DMS53 treated with DMSO at 0.1 percent for 48 hours (cell line): Measurements from ENCODE around the gene ACTR5.

Experiments
- DNase-seq: peaks from one replicate; lab custom pipeline; 2025; ENCODE audit not compliant: unreplicated experiment; lab: John Stamatoyannopoulos, UW

Gene ACTR5

DNA sequence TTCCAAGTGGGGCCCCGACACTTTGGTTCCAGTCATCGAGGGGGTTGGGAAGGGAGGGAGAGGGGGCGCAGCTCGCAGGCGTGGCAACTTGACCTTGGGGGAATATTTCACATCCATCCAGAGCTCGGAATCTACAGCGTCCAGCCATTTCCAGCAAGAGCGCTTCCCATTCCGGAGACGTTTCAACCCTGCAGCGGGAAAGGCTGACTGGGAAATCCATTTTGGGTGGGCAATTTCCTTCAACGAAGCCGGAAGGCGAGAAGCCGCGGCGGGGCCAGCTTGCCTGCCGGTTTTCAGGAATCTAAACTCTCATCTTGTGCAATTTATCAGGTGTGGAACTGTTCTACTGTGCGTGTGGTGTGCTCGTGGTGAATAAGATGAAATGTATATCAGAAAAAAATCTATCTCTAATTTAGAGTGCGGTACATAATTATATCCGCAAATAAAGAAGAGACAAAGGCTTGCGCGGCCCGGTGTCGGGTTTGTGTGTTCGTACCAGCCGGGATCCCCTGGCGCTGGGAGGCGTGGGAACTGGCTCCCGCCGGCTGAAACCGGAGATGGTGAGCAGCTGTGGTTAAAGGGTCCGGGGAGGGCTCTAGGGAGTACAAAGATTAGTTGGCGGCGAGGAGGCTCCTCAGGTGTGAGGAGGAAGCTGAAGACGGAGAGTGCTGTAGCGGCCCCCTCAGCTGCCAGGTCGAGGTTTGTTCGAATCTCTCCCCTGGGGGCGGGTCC is 19.2 kb upstream of the ACTR5 start:
- DNase-seq: no peak

DNA sequence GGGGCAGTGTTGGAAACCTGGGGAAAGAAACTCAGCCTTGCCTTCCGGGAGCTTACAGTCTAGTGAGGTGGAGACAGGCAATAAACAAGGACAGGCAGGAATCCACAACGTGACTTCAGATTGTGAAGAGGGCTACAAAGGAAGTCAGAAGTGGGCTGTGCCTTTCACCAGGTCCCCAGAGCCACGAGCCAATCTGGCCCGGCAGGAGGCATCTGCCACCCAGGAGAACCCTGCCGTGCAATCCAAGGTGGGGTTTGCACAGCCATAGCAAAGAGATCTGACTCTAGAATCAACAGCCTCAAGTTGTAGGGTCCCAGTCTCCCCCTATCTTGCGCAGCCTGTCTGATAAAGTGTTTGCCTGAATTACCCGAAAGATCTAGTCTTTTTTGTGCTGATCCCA is 18.5 kb upstream of the ACTR5 start:
- no peak for DNase-seq

DNA sequence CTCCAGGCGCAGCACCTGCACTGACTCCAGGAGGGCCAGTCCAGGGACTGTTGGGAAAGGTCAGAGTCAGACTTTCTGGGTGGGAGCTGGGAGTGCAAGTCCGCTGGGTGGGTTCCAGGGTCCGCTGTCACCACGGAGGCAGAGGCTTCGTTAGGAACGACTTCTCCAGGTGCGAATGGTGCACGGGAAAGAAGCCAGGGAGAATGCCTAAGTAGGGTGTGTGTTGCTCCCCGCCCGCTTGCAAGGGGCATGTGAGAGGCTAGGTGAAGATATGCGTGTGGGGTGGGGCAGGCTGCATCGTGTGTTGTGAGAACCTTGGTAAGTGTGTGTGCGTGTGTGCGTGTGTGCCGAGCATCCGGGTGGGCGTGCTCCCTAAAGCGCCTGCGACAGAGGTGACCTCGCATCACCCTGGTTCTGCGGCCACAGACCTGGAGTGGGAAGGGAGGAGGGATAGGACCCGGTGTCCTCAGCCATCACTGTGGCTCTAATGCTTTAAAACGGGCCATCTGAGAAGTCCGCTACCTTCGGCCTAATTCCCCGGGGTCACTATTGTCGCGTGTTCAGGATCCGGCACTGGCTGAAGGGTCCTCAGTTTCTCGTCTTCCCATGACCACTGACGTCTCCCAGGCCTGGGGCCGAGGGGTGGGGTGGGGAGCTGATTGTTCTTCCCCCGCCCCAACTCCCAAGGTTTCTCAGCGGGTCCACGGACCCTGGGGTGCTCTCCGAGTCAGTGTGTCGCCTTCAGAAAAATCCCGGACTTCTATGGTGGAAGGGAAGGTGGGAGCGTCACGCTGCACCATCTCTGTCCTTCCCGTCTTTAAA is 17.9 kb upstream of the ACTR5 start:
- no peak for DNase-seq

DNA sequence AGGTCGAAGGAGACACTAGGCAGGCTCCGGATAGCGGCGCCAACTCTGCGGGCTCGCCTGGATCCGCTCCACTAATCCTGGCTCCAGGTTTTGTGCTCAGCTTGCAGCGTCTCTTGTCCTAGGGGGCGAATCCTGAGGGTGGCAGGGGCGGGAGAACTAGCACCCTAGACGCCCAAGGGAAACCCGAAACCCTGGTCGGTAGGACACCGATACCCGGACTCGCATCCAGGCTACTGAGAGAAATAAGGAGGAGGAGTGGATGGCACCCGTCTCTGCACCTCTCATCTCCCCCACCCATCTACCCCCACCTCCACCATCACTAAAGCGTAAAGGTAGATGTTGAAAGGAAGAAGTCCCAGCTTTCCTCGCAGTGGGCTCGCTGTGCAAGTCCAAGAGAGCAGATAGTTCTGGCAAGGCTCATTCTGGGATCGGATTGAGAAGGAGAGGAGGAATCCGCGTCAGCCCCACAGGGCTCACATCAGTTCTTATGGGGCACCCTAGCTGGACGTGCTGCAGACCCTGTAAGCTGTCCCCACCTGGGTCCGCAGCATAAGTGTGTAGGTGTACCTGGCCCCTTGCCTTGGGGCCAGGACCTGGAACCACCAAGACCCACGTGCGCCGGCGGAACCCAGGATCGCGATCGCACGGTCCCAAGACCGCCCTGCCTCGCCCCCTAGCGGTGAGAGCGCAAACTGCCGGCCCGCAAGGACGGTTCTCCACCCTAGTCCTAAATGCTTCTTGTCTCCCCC is 17.1 kb upstream of the ACTR5 start:
- no peak for DNase-seq

DNA sequence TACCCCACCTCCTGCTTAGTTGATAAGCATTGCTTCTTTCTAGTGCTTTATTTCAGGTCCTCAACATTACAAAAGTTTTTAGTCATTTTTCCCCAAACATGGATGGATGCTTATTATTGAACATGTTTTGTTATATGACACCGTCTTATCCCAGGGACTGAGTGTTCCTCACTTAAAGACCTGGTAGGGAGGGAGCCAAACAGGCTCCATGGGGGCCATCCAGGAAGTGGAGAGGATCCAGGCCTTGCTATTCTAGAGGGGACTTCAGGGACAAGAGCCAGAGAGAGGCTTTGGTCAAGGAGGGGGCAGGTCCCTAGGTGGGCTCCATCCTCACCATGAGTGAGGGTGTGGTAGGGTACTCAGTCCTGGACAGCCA is 16.5 kb upstream of the ACTR5 start:
- no peak for DNase-seq

DNA sequence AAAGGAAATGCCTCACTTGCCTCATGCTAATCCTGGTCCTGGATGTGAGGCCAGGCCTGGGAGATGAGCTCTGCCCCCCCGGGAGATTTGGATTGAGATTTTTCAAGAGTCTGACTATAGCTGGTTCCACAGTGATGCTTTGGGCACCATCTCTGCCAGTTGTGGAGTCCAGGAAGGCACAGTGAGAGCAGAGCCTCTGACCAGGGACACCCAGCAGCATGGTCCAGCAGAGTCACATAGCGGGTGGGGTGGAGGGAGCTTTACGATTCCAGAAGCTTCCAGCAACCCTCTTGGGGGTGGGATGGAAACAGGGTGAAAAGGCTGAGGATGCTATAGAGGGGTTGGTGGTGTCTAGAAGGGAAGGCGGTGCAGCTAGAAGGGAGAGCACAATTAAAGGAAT is 15.3 kb upstream of the ACTR5 start:
- DNase-seq: no peak

DNA sequence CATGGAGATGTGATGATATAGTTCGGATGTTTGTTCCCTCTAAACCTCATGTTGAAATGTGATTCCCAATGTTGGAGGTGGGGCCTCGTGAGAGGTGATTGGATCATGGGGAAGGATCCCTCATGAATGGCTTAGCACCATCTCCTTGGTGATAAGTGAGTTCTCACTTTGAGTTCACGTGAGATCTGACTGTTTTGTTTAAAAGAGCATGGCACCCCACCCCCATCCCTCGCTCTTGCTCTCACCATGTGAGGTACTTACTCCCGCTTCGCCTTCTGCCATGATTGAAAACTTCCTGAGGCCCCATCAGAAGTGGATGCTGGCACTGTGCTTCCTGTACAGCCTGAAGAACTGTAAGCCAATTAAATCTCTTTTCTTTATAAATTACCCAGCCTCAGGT is 13.1 kb upstream of the ACTR5 start:
- no peak for DNase-seq

DNA sequence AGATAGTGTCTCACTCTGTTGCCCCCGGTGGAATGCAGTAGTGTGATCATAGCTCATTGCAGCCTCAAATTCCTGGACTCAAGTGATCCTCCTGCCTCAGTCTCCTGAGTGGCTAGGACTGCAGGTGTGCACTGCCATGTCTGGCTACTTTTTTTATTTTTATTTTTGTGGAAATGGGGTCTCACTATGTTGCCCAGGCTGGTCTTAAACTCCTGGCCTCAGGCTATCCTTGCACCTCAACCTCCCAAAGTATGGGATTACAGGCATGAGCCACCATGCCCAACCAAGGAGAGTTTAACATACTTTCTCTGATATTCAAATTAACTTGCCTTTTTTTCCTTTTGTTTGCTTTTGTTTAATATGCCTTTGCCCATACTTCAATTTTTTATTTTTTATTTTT is 10.4 kb upstream of the ACTR5 start:
- DNase-seq: no peak

DNA sequence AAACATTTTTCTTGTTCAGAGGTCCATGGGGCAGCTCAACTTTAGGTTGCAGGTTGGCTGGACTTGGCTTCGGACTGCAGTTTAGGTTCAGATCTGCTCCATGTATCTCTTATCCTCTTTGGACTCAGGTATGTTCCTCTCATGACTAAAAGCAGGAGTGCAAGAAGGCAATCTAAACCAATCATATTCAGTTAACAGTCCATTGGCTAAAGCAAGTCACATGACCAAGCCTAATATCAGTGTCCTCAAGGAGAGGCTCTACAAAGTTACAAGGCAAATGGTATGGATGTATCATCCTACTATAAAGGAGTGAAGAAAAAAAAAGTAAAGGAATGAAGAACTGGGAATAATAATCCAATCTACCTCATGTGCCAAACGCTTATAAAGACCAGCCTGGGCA is 2.5 kb upstream of the ACTR5 start:
- DNase-seq: no peak

DNA sequence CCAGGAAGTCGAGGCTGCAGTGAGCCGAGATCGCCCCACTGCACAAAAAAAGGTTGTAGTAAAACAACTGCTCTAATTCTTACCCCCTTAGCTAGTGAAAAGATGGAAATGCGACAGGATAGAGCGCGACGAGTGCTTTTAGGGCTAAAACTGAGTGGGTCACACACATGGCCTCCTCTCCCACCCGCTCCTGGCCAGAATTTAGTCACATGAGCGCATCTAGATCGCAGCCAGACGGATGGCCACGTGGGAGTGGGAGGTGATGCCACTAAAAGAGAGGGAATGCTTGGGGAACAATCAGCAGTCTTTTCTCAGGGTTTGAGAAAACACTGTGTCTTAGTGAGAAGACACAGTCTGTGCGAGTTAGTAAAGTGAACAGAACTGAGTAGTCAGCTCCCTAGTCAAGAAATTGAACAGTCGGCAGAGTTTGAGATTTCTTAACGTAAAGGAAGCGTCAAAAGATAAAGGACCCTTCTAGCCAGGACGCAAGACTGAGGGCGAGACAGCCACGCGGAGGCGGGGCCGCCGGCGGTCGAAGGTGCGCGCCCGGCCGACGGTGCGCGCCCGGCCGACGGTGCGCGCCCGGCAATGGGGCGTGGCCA is 664 bp upstream of the ACTR5 start:
- peak; percentile 52 for DNase-seq

DNA sequence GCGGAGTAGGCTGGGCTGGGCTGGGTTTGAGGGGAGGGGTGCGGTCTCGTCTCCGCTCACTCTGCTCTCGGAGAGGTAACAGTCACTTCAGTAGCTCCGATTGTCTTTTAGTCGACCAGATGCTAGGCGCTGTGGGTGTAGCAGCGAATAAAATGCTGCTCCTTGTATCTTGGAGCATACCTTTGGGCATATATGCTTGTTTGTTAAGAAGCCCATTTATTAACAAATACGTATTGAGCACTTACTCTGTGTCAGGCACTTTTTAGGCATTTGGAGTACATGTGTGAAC is 545 bp downstream of the ACTR5 start:
- no peak for DNase-seq

DNA sequence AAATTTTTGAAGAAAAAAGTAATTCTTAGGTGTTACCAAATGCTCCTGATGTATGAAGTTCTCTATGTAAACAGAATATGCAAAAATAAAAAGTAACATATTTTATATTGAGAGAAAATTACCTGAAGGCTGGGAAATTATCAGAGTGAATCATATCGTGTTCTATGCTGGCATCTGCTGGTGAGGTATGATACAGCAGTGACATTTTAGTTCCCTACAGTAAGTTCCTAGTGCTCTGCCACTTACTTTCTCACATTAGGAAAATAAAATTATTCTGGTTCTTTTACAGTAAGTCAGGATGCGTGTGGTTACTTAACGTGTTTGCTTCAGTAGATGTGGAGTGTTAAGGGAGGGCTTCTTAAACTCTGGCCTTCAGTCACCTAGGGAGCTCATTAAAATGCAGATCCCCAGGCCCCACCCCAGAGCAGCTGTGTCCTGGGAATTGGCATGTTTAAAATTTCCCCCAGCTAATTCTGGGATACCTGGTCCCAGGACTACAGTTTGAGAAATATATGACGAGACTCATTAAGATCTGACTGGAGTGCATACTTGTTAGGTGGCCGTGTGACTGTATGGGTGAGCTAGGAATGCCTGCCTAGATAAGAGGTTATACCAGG is 3.2 kb downstream of the ACTR5 start:
- peak; percentile 31 for DNase-seq

DNA sequence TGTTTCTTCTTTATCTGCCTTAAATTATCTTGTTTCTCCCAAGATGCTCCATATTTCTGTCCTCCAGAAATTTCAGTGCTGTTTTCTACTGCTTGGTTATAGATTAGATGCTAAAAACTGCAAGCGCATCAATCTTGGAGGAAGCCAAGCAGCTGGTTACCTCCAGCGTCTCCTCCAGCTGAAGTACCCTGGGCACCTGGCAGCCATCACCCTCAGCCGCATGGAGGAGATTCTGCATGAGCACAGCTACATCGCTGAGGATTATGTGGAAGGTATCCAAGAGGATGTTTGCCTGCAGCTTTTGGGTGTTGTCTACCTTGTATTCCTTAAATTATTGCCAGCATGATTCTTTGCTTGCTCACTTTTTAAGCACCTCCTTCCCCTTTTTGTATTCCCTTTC is 3.8 kb downstream of the ACTR5 start:
- no peak for DNase-seq

DNA sequence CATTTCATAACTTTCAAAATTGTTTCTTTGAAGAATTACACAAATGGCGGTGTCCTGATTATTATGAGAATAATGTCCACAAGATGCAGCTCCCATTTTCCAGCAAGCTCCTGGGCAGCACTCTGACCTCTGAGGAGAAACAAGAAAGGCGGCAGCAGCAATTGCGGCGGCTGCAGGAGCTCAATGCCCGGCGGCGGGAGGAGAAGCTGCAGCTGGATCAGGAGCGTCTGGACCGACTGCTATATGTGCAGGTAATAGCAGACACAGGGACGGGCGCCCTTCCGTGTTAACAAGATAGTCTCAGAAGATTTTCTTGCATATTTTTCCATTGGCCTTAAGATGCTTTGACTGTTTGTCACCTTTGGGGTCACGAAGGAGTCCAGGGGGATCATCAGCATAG is 6.7 kb downstream of the ACTR5 start:
- DNase-seq: no peak

DNA sequence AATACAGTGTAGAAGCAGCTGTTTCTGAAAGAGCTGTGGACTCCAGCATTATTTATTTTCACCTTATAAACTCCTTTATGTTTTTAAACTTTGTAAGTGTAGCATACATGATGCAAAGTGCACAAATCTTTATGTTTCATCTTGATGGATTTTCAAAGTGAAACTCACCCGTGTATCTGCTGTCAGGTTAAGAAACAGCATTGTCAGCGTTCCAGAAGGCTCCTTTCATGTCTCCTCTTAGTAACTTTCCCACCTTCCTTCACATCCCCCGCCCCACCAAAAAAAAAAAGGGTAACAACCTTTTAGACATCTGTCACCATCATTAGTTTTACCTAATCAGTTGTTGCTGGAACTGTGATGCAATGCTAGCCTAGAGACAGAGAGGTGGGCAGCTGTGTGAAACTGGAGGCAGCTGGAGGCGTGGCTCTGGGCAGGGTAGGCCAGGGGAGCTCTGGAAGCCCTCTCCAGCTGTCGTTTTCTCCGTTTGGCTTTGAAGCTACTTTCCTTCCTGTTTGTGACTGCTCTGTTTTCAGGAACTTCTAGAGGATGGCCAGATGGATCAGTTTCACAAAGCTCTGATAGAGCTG is 7.2 kb downstream of the ACTR5 start:
- DNase-seq: no peak

DNA sequence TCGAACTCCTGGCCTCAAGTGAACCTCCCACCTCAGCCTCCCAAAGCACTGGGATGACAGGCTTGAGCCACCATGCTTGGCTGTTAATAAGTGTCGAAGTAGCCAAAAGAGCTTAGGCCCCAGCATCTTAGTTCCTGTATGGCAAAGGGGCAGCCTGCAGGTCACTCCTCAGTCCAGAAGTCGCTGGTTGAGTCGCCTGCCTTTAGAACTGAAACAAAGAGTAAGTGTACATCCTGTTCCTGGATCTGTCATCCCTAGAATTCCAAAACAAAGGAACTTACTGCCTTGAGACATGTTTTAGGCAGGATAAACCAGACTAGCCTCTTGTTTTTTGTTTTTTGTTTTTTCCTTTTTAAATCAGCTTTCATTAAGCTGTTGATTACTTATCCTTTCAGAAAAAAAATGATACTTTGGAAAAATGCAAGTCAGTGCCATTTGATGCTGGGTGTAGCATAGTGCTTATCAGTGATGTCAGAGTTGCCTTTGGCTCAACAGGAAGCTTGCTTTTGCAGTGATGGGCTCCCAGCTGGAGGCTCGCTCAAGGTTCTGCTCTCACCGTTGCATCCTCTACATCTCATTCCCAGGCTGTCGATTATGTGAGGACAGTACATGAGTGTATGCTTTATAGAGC is 9.0 kb downstream of the ACTR5 start:
- DNase-seq: no peak

DNA sequence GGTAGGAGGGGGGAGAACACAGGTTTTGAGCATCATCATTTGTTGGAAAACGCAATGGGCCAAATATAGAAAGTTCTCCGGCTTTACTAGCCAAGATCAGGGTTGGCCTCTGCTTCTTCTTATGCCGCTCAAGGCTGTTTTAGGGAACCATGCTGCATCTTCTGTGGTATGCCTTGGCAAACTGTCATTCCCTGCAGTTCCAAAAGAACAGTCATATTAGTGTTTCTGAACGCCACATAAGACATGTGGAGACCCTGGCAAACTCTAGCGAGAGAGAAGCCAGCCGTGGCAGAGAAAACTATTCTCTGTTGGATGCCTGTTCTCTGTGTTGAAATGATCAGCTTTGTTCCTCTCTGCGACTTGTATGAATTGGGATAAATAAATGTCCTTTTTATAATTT is 10.8 kb downstream of the ACTR5 start:
- no peak for DNase-seq

DNA sequence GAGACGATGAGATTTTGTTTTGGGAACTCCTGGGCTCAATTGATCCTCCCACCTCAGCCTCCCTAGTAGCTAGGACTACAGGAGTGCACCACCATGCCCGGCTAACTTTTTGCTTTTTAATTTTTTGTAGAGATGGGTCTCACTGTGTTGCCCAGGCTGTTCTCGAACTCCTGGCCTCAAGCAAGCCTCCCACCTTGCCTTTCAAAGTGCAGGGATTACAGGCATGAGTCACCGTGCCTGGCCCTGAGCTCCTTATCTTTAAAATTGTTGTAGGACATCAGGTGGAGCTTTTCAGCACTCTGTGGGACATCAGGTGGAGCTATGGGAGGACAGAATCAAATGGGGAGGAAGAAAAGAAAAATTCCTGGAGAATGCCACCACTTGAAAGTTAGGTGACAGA is 12.7 kb downstream of the ACTR5 start:
- no peak for DNase-seq

DNA sequence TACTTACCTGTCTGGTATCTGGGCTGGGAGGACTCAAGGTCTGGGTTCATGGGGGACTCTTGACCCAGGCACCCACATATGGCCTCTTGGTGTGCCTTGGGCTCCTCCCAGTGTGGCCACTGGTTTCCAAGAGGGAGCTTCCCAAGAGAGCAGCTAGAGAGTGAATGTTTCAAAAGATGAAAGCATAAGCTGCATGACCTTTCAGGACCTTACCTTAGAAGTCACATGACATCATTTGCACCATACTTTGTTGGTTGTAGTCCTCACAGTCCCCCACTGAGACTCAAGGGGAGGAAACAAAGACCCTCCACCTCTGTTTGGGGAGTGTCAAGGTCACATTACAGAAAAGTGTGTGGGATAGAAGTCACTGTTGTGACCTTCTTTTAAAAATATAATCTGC is 13.9 kb downstream of the ACTR5 start:
- no peak for DNase-seq

DNA sequence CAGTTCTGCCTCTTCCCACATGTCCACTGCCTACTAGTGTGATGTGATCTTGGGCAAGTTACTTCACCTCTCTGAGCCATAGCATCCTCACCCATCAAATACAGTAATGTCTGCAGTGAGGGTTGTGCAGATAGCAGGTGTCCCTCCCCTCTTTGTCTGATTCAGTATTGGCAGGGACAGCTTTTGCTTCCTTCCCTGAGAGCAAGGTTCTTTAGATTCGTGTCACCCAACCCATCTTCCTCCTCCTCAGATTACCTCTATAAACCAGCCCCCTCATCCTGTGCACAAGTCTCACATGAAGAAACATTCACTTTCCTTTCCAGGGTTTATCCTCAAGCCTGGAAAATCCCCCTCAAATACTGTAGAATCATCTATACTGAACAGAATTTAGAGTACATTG is 15.4 kb downstream of the ACTR5 start:
- no peak for DNase-seq
